Measurements from ENCODE around the gene CCPG1. TPM values are rescaled to one million over a fixed set of nuclear protein-coding genes. Genes with fewer than 3 reads are reported as not detected.

The CCPG1 gene
- total and polyA plus RNA-seq, 9 donors: 26.7 to 55.3 (median 41.9) TPM

DNA sequence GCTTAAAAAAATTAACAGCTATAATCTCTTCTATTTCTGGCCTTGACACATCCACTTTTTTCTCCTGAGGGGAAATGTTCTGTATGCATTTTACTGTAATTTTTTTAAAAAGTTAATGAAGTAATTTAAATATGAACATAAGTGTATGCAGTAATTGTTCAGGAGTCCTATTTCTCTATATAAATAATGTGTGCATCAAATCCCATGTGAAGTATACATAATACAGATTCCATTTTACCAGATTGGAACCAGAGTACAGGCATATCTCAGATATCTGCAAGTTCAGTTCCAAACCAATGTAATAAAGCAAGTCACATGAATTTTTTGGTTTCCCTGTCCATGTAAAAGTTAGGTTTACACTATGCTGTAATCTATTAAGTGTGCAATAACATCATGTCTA is 26.6 kb downstream of the CCPG1 start:
- intact Hi-C loops (cut with DNase I): no loop called here
- no peaks in the 10 kb centered on the region for H3K4me1 ChIP-seq (ENCODE audit: insufficient read depth)
- no peak overlapping the region for H3K27ac ChIP-seq
- DNase-seq: no peak
- TF ChIP-seq, protein P1, sequence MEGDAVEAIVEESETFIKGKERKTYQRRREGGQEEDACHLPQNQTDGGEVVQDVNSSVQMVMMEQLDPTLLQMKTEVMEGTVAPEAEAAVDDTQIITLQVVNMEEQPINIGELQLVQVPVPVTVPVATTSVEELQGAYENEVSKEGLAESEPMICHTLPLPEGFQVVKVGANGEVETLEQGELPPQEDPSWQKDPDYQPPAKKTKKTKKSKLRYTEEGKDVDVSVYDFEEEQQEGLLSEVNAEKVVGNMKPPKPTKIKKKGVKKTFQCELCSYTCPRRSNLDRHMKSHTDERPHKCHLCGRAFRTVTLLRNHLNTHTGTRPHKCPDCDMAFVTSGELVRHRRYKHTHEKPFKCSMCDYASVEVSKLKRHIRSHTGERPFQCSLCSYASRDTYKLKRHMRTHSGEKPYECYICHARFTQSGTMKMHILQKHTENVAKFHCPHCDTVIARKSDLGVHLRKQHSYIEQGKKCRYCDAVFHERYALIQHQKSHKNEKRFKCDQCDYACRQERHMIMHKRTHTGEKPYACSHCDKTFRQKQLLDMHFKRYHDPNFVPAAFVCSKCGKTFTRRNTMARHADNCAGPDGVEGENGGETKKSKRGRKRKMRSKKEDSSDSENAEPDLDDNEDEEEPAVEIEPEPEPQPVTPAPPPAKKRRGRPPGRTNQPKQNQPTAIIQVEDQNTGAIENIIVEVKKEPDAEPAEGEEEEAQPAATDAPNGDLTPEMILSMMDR (IDR thresholded peaks at IDR 0.05): no peak
- TF ChIP-seq EP300 (IDR thresholded peaks at IDR 0.05) (no peak), POLR2A (IDR thresholded peaks at IDR 0.05) (no peak)
- H3K4me3 ChIP-seq: no peak overlapping the region
- H3K9me3 ChIP-seq: no peaks in the 10 kb centered on the region
- H3K36me3 ChIP-seq: no peaks in the 10 kb centered on the region
- no peaks in the 10 kb centered on the region for H3K27me3 ChIP-seq

DNA sequence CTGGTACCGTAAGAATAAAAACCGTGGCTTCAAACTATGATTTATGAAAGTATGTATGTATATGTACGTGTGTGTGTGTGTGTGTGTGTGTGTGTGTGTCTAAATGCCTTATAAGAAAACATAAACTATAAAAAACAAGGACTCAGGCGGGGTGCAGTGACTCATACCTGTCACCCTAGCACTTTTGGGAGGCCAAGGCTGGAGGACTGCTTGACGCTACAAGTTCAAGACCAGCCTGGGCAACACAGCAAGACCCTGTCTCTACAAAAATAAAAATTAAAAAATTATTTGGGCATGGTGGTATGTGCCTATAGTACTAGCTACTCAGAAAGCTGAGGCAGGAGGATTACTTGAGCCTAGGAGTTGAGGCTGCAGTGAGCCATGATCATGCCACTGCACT is 29.1 kb downstream of the CCPG1 start:
- WGBS, 3 donors: 84 to 94% (median 87%) methylated on average over 5 of the region's 5 CpGs
- DNase-seq: no peak
- intact Hi-C loops (cut with DNase I): no loop called here
- no peaks in the 10 kb centered on the region for H3K9me3 ChIP-seq
- H3K27ac ChIP-seq: no peak overlapping the region
- H3K27me3 ChIP-seq: no peaks in the 10 kb centered on the region
- TF ChIP-seq, protein P1 (IDR thresholded peaks at IDR 0.05): no peak
- TF ChIP-seq EP300 (IDR thresholded peaks at IDR 0.05): no peak
- no peak for TF ChIP-seq POLR2A (IDR thresholded peaks at IDR 0.05)
- H3K4me1 ChIP-seq (ENCODE audit: insufficient read depth): no peaks in the 10 kb centered on the region
- no peak overlapping the region for H3K4me3 ChIP-seq
- no peaks in the 10 kb centered on the region for H3K36me3 ChIP-seq

DNA sequence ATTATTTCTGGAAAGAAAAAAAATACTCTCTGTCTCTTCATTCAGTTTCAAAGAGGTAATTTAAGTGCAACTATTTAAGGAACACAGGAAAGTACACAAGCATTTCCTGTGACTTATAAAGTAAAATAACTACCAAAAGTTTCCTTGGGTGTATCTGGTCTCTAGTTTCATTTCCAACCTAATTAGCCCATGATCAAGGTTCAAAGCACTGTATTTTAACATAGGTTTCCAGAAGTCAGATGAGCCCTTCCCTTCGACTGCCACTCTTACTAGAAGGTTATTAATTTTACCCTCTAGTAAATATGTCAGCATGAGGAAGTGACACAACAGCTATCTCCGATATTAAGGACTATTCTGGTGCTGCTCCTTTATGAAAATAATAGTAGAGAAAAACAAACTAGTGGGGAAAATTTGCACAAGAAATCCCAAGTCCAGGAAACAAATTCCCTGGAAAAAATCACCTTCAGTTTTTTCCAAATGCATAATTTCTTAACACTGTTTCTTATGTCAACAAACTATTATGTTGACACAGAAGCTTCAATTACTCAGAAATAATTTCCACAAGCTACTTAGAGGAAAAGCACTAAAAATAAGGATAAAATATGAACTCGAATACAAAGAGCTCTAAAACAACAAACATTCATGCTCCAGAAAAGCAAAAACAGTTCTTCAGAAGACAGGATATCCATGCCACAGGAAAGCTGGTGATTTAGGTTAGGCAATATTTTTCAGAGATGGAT is 35.3 kb downstream of the CCPG1 start:
- no peaks in the 10 kb centered on the region for H3K27me3 ChIP-seq
- H3K4me3 ChIP-seq: no peak overlapping the region
- intact Hi-C loops (cut with DNase I): no loop called here
- H3K27ac ChIP-seq: no peak overlapping the region
- no peaks in the 10 kb centered on the region for H3K36me3 ChIP-seq
- TF ChIP-seq, protein P1 (IDR thresholded peaks at IDR 0.05): no peak
- no peak for TF ChIP-seq EP300 (IDR thresholded peaks at IDR 0.05)
- WGBS, 3 donors: 22 to 54% (median 35%) methylated on average over 3 of the region's 3 CpGs
- H3K9me3 ChIP-seq: no peaks in the 10 kb centered on the region
- no peaks in the 10 kb centered on the region for H3K4me1 ChIP-seq (ENCODE audit: insufficient read depth)
- DNase-seq: no peak

DNA sequence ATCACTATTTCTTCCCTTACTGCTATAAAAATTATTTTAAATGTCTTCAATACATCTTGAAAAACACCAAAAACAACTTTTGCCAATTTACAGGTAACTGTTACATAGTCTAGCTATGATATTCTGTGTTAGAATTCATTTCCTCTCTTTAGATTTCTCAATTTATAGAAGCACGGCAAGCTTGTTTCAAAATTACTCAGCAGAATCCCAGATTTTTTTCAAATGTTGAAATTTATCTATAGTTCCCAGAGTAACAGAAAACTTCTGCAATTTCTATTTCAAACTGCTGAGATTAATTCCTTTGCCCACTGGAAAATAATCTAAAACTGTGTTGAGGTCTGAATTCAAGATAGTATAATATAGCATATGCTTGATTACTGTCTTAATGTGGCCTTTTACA is 41.2 kb downstream of the CCPG1 start:
- H3K4me1 ChIP-seq (ENCODE audit: insufficient read depth): no peaks in the 10 kb centered on the region
- no peaks in the 10 kb centered on the region for H3K9me3 ChIP-seq
- no peak for DNase-seq
- 93 to 94% (median 93%) methylated on average over 1 of the region's 1 CpG for WGBS, 3 donors
- H3K36me3 ChIP-seq: no peaks in the 10 kb centered on the region
- H3K4me3 ChIP-seq: no peak overlapping the region
- intact Hi-C loops (cut with DNase I): no loop called here
- no peaks in the 10 kb centered on the region for H3K27me3 ChIP-seq
- no peak overlapping the region for H3K27ac ChIP-seq
- no peak for TF ChIP-seq POLR2A (IDR thresholded peaks at IDR 0.05)
- TF ChIP-seq, protein P1 (IDR thresholded peaks at IDR 0.05): no peak
- TF ChIP-seq EP300 (IDR thresholded peaks at IDR 0.05): no peak
